ENCODE results near the gene SNAP25. TPM values are rescaled to one million over a fixed set of nuclear protein-coding genes. Genes with fewer than 3 reads are reported as not detected.

SNAP25 gene
- total RNA-seq, 1 experiment from 2014 or later: 0.39 TPM

DNA sequence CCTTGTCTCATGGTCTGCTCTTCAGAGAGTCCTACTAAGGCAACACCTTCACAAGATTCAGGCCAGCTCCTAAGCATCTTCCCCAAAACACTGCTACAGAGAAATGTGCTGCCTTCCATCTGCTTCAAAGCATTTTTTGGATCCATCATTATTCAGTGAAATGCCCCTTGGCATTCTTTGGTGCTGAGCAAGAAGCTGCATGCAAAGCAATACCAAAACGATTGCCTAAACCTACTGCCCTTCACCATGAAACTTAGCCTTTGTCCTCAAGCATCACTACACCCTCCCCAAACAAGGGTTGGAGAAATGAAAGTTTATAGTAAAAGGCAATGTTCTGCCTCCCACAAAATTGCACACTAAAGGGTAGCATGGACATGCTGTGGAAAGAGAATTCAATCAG, 93.5 kb downstream of the SNAP25 start (continued):
- TF ChIP-seq, protein P1, sequence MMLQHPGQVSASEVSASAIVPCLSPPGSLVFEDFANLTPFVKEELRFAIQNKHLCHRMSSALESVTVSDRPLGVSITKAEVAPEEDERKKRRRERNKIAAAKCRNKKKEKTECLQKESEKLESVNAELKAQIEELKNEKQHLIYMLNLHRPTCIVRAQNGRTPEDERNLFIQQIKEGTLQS (IDR thresholded peaks at IDR 0.05): no peak

DNA sequence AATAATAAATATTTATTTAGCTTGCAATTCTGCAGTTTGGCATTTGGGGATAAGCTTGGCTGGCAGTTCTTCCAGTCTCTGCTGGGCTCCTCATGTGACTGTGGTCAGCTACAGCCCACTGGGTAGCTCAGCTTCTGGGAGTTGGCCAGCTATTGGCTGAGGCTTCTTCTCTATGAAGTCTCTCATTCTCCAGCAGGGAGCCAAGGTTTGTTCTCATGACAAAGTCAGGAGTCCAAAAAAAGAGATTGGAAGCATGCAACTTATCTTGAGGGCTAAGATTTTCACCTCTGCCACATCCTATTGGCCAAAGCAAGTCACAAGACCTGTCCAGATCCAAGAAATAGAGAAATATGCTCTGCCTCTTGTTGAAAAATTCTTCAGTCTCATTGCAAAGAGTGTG, 94.6 kb downstream of the SNAP25 start:
- Histone ChIP-seq H3K4me3 (replicated peaks in 1 of 2; ENCODE audit: low read depth in 1 of 2, low read length in 2 of 2) (no peak overlapping the region), H3K36me3 (ENCODE audit: control insufficient read depth in 1 of 2, insufficient read depth in 2 of 2, low read length in 2 of 2) (no peaks in the 10 kb centered on the region), H3K9me2 (ENCODE audit: insufficient read depth) (no peaks in the 10 kb centered on the region), H3K27me3 (ENCODE audit: insufficient read depth, low read length) (peaks cover 31% of the 10 kb centered on the region; the same call in 1 of the 2 replicates), H3K4me2 (ENCODE audit: low read length) (no peak overlapping the region), H4K20me1 (ENCODE audit: insufficient read depth) (no peaks in the 10 kb centered on the region), H3K9me3 (ENCODE audit: control insufficient read depth in 1 of 2, insufficient read depth in 1 of 2, low read depth in 1 of 2, low read length in 2 of 2) (no peaks in the 10 kb centered on the region), H3K4me1 (ENCODE audit: control insufficient read depth in 1 of 2, insufficient read depth in 2 of 2, low read length in 2 of 2) (peaks cover 0 to 7% of the 10 kb centered on the region in 2 experiments; a peak in 3 of 4 replicates), H3K9ac (ENCODE audit: low read length) (no peak overlapping the region), H3K27ac (ENCODE audit: low read depth, low read length) (no peak overlapping the region), H3K79me2 (ENCODE audit: insufficient read depth, low read length) (no peaks in the 10 kb centered on the region), H2AFZ (ENCODE audit: low read depth, low read length, poor library complexity, severe bottlenecking) (no peak overlapping the region)
- TF ChIP-seq, protein P1 (IDR thresholded peaks at IDR 0.05): no peak
- TF ChIP-seq, protein P2, sequence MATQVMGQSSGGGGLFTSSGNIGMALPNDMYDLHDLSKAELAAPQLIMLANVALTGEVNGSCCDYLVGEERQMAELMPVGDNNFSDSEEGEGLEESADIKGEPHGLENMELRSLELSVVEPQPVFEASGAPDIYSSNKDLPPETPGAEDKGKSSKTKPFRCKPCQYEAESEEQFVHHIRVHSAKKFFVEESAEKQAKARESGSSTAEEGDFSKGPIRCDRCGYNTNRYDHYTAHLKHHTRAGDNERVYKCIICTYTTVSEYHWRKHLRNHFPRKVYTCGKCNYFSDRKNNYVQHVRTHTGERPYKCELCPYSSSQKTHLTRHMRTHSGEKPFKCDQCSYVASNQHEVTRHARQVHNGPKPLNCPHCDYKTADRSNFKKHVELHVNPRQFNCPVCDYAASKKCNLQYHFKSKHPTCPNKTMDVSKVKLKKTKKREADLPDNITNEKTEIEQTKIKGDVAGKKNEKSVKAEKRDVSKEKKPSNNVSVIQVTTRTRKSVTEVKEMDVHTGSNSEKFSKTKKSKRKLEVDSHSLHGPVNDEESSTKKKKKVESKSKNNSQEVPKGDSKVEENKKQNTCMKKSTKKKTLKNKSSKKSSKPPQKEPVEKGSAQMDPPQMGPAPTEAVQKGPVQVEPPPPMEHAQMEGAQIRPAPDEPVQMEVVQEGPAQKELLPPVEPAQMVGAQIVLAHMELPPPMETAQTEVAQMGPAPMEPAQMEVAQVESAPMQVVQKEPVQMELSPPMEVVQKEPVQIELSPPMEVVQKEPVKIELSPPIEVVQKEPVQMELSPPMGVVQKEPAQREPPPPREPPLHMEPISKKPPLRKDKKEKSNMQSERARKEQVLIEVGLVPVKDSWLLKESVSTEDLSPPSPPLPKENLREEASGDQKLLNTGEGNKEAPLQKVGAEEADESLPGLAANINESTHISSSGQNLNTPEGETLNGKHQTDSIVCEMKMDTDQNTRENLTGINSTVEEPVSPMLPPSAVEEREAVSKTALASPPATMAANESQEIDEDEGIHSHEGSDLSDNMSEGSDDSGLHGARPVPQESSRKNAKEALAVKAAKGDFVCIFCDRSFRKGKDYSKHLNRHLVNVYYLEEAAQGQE (IDR thresholded peaks at IDR 0.05; ENCODE audit: low read depth): no peak
- TF ChIP-seq RAD21 (IDR thresholded peaks at IDR 0.05; ENCODE audit: low read depth) (no peak), FOSL1 (IDR thresholded peaks at IDR 0.05; ENCODE audit: low read depth) (no peak), EGR1 (IDR thresholded peaks at IDR 0.05; ENCODE audit: low read depth) (no peak), ZFX (IDR thresholded peaks at IDR 0.05) (no peak), CBX3 (IDR thresholded peaks at IDR 0.05; ENCODE audit: low read depth) (no peak), YY1 (IDR thresholded peaks at IDR 0.05; ENCODE audit: extremely low read depth, insufficient replicate concordance, low read depth, low read length) (no peak), POLR2A (IDR thresholded peaks at IDR 0.05; ENCODE audit: borderline replicate concordance, extremely low read depth, insufficient read depth, insufficient read length) (no peak), SP1 (IDR thresholded peaks at IDR 0.05; ENCODE audit: low read depth) (no peak), EZH2phosphoT487 (IDR thresholded peaks at IDR 0.05; ENCODE audit: borderline replicate concordance) (no peak), JUND (IDR thresholded peaks at IDR 0.05) (no peak), ZNF274 (IDR thresholded peaks at IDR 0.05; ENCODE audit: low read depth, low read length) (no peak), SRF (IDR thresholded peaks at IDR 0.05; ENCODE audit: low read depth) (no peak)
- TF ChIP-seq, protein P3, sequence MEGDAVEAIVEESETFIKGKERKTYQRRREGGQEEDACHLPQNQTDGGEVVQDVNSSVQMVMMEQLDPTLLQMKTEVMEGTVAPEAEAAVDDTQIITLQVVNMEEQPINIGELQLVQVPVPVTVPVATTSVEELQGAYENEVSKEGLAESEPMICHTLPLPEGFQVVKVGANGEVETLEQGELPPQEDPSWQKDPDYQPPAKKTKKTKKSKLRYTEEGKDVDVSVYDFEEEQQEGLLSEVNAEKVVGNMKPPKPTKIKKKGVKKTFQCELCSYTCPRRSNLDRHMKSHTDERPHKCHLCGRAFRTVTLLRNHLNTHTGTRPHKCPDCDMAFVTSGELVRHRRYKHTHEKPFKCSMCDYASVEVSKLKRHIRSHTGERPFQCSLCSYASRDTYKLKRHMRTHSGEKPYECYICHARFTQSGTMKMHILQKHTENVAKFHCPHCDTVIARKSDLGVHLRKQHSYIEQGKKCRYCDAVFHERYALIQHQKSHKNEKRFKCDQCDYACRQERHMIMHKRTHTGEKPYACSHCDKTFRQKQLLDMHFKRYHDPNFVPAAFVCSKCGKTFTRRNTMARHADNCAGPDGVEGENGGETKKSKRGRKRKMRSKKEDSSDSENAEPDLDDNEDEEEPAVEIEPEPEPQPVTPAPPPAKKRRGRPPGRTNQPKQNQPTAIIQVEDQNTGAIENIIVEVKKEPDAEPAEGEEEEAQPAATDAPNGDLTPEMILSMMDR (IDR thresholded peaks at IDR 0.05 in 2 of 3, conservative IDR thresholded peaks at IDR 0.05 in 1 of 3; ENCODE audit: borderline replicate concordance in 1 of 3, insufficient read depth in 1 of 3, low read depth in 2 of 3, low read length in 2 of 3): no peak
- TF ChIP-seq, protein P4, sequence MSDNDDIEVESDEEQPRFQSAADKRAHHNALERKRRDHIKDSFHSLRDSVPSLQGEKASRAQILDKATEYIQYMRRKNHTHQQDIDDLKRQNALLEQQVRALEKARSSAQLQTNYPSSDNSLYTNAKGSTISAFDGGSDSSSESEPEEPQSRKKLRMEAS (IDR thresholded peaks at IDR 0.05): no peak
- TF ChIP-seq, protein P5, sequence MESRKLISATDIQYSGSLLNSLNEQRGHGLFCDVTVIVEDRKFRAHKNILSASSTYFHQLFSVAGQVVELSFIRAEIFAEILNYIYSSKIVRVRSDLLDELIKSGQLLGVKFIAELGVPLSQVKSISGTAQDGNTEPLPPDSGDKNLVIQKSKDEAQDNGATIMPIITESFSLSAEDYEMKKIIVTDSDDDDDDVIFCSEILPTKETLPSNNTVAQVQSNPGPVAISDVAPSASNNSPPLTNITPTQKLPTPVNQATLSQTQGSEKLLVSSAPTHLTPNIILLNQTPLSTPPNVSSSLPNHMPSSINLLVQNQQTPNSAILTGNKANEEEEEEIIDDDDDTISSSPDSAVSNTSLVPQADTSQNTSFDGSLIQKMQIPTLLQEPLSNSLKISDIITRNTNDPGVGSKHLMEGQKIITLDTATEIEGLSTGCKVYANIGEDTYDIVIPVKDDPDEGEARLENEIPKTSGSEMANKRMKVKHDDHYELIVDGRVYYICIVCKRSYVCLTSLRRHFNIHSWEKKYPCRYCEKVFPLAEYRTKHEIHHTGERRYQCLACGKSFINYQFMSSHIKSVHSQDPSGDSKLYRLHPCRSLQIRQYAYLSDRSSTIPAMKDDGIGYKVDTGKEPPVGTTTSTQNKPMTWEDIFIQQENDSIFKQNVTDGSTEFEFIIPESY (IDR thresholded peaks at IDR 0.05; ENCODE audit: extremely low read depth, insufficient replicate concordance, low read length): no peak
- no peak for ATAC-seq
- no TSS peak for BruUV-seq (replicated peaks)
- CTCF ChIA-PET: no interaction called here
- no peak for DNase-seq (ENCODE audit: low read depth, low spot score)
- RAD21 ChIA-PET (ENCODE audit: low non-redundant PET in 1 of 2, low total read pairs in 2 of 2, uncharacterized antibody in 2 of 2, unreplicated experiment in 2 of 2): interaction anchor here in 1 of 2 experiments (0.5 kb wide), 1 partner anchor 79 kb away, joined by 4 read pairs; no protein-coding TSS in a partner anchor
- POLR2A ChIA-PET: no interaction called here
- intact Hi-C loops (cut with micrococcal nuclease): no loop called here
